GM12878 (cell line): ENCODE results near the gene CNDP1. TPM values are rescaled to one million over a fixed set of nuclear protein-coding genes. Genes with fewer than 3 reads are reported as not detected.

Experiments used
- ATAC-seq: fragments of 200-7000 bp; cut with Tn5 transposase; 3 replicates; pipeline ENCODE4 v1.9.1; 2020; ENCODE audit warnings: mild to moderate bottlenecking, moderate library complexity
- BruUV-seq: library from RNA; stranded (reverse); fragments of 400-500 nt; replicated peaks from 2 replicates; lab custom pipeline; 2021; lab: Mats Ljungman, UMichigan
- CTCF ChIA-PET: fragments of 300-600 bp; sonication (Branson Sonifier 250); formaldehyde crosslinking; extraction: SDS; loops from one replicate; lab custom pipeline; 2021; ENCODE audit warnings: inconsistent platforms; lab: Yijun Ruan, JAX
- POLR2A ChIA-PET: fragments of 350-600 bp; formaldehyde crosslinking; extraction: SDS; loops from one replicate; lab custom pipeline; 2021; ENCODE audit warnings: inconsistent platforms; lab: Charles Lee
- RAD21 ChIA-PET: fragments of 300-600 bp; sonication (Branson Sonifier 250); formaldehyde crosslinking; loops from one replicate; lab custom pipeline; 2023; ENCODE audit warnings: antibody characterized with exemption; ENCODE audit not compliant: unreplicated experiment; lab: Charles Lee
- SMC1A ChIA-PET: fragments of 300-600 bp; sonication (Branson Sonifier 250); formaldehyde crosslinking; loops from one replicate; lab custom pipeline; 2023; ENCODE audit not compliant: unreplicated experiment, uncharacterized antibody; lab: Charles Lee
- DNase-seq: peaks from one replicate; pipeline ENCODE4 v3.0.0-alpha.2; 2011; ENCODE audit warnings: low read depth, low spot score
- FAIRE-seq: peaks from 3 replicates; lab custom pipeline; 2011; peaks lifted over from hg19 to GRCh38; lab: Jason Lieb, UNC
- H2AFZ ChIP-seq: 2 replicates; pipeline ENCODE4 v1.6.0; 2011; ENCODE audit warnings: low read depth, low read length, control low read depth; ENCODE audit not compliant: control insufficient read depth
- H3K27ac ChIP-seq: 2 replicates; pipeline ENCODE4 v1.5.1; 2011; ENCODE audit warnings: control low read depth; ENCODE audit not compliant: control insufficient read depth, insufficient read depth
- H3K27me3 ChIP-seq, 2 experiments: replicated peaks in 1 of 2; 2 replicates each; pipeline versions ENCODE4 v1.6.0 to v1.6.1; 2011; ENCODE audit warnings: low read length in 1 of 2; ENCODE audit not compliant: control insufficient read depth in 2 of 2, insufficient read depth in 2 of 2
- H3K36me3 ChIP-seq, 2 experiments: 2 replicates each; pipeline ENCODE4 v1.5.1; 2011; ENCODE audit warnings: low read length in 1 of 2; ENCODE audit not compliant: control insufficient read depth in 2 of 2, insufficient read depth in 2 of 2
- H3K4me1 ChIP-seq: 2 replicates; pipeline ENCODE4 v1.6.1; 2011; ENCODE audit warnings: mild to moderate bottlenecking, low read length, moderate library complexity, mixed read lengths; ENCODE audit not compliant: control insufficient read depth, insufficient read depth
- H3K4me2 ChIP-seq: 2 replicates; pipeline ENCODE4 v1.6.0; 2011; ENCODE audit warnings: control low read depth; ENCODE audit not compliant: control insufficient read depth, insufficient read depth
- H3K4me3 ChIP-seq: fragments of 200-600 bp; sonication (generic); 2 replicates; pipeline ENCODE4 v1.5.1; 2016
- H3K79me2 ChIP-seq: 2 replicates; pipeline ENCODE4 v1.6.0; 2011; ENCODE audit warnings: low read length; ENCODE audit not compliant: control insufficient read depth, insufficient read depth
- H3K9ac ChIP-seq: 2 replicates; pipeline ENCODE4 v1.8.0; 2011; ENCODE audit warnings: low read length, control low read depth, mixed read lengths; ENCODE audit not compliant: control insufficient read depth, insufficient read depth
- H3K9me3 ChIP-seq: replicated peaks from 3 replicates; pipeline ENCODE4 v1.5.1; 2011; ENCODE audit warnings: mild to moderate bottlenecking, low read length; ENCODE audit not compliant: control insufficient read depth, insufficient read depth
- H4K20me1 ChIP-seq: 2 replicates; pipeline ENCODE4 v1.6.0; 2011; ENCODE audit not compliant: control insufficient read depth, insufficient read depth
- CEBPB ChIP-seq, 2 experiments: fragments of 150-350 bp in 1 of 2; IDR thresholded peaks; 2 replicates each; pipeline ENCODE4 v1.6.1; 2012 to 2014; ENCODE audit warnings: low read depth in 2 of 2, low read length in 2 of 2, borderline replicate concordance in 1 of 2, inconsistent platforms in 1 of 2
- ETV6 ChIP-seq, 2 experiments: fragments of 450-650 bp in 1 of 2; IDR thresholded peaks in 1 of 2; conservative IDR thresholded peaks in 1 of 2; 2 replicates each; pipeline ENCODE4 v1.6.1; 2014; ENCODE audit warnings: antibody characterized with exemption in 1 of 2, borderline replicate concordance in 1 of 2, low read depth in 1 of 2, mild to moderate bottlenecking in 1 of 2, moderate library complexity in 1 of 2
- FOS ChIP-seq: IDR thresholded peaks from 3 replicates; pipeline ENCODE4 v1.6.1; 2011; ENCODE audit warnings: borderline replicate concordance; ENCODE audit not compliant: insufficient read length; ENCODE audit errors: extremely low read depth
- FOXM1 ChIP-seq: IDR thresholded peaks from 2 replicates; pipeline ENCODE4 v1.6.1; 2012; ENCODE audit warnings: low read depth, mild to moderate bottlenecking, inconsistent platforms, low read length, moderate library complexity
- HDAC6 ChIP-seq: fragments of 200-600 bp; sonication (generic); IDR thresholded peaks from one replicate; pipeline ENCODE4 v1.8.0; 2017; ENCODE audit warnings: antibody characterized with exemption; ENCODE audit not compliant: unreplicated experiment
- NBN ChIP-seq: fragments of 450-650 bp; IDR thresholded peaks from 2 replicates; pipeline ENCODE4 v1.6.1; 2016
- NFXL1 ChIP-seq: fragments of 450-650 bp; IDR thresholded peaks from 2 replicates; pipeline ENCODE4 v1.6.1; 2017; ENCODE audit warnings: antibody characterized with exemption, mild to moderate bottlenecking, borderline replicate concordance
- RAD51 ChIP-seq: fragments of 450-650 bp; IDR thresholded peaks from 2 replicates; pipeline ENCODE4 v1.6.1; 2016; ENCODE audit warnings: moderate library complexity, mild to moderate bottlenecking, inconsistent platforms
- RCOR1 ChIP-seq: conservative IDR thresholded peaks from 2 replicates; pipeline ENCODE4 v1.6.1; 2012; ENCODE audit warnings: low read depth, low read length, improper control_type of control experiment
- SP1 ChIP-seq: IDR thresholded peaks from one replicate; pipeline ENCODE4 v1.6.1; 2011; ENCODE audit warnings: low read depth, low read length
- SPI1 ChIP-seq: IDR thresholded peaks from 2 replicates; pipeline ENCODE4 v1.6.1; 2011; ENCODE audit warnings: low read depth, mild to moderate bottlenecking, low read length, moderate library complexity, borderline replicate concordance; ENCODE audit not compliant: insufficient read depth
- SRF ChIP-seq, 2 experiments: IDR thresholded peaks; 2 replicates each; pipeline ENCODE4 v1.6.1; 2011; ENCODE audit warnings: low read depth in 2 of 2, low read length in 2 of 2, mild to moderate bottlenecking in 1 of 2, moderate library complexity in 1 of 2
- STAT1 ChIP-seq: fragments of 450-650 bp; conservative IDR thresholded peaks from 2 replicates; pipeline ENCODE4 v1.6.1; 2014; ENCODE audit warnings: antibody characterized with exemption, mild to moderate bottlenecking
- ZBED1 ChIP-seq: IDR thresholded peaks from 2 replicates; pipeline ENCODE4 v1.6.1; 2016; ENCODE audit warnings: borderline replicate concordance
- ZNF217 ChIP-seq: fragments of 450-650 bp; IDR thresholded peaks from 2 replicates; pipeline ENCODE4 v1.6.1; 2017; ENCODE audit warnings: antibody characterized with exemption, mild to moderate bottlenecking
- ZNF384 ChIP-seq: IDR thresholded peaks from 2 replicates; pipeline ENCODE4 v1.6.1; 2012; ENCODE audit warnings: low read depth, mild to moderate bottlenecking, low read length, improper control_type of control experiment, borderline replicate concordance
- ZNF622 ChIP-seq: fragments of 450-650 bp; IDR thresholded peaks from 2 replicates; pipeline ENCODE4 v1.6.1; 2017; ENCODE audit warnings: mild to moderate bottlenecking, inconsistent platforms
- ZNF687 ChIP-seq: fragments of 450-650 bp; IDR thresholded peaks from 2 replicates; pipeline ENCODE4 v1.6.1; 2017; ENCODE audit warnings: mild to moderate bottlenecking, moderate library complexity
- WGBS: methylation state at CpG from one replicate; pipeline ENCODE4 v1.1.6; 2016; ENCODE audit warnings: low lambda C conversion rate; ENCODE audit not compliant: insufficient replicate concordance, insufficient coverage; ENCODE audit errors: missing lambda C conversion rate; 5-methylcytosine and 5-hydroxymethylcytosine counted together
- in situ Hi-C: fragments of 300-500 bp; cut with MboI; formaldehyde crosslinking; loops from 9 replicates; pipeline ENCODE4 v1.14.3; 2018; ENCODE audit warnings: mixed read lengths
- intact Hi-C: fragments of 100-400 bp; cut with micrococcal nuclease; formaldehyde crosslinking; loops from one replicate; pipeline ENCODE4 v1.14.2; 2022; ENCODE audit not compliant: unreplicated experiment
- polyA plus RNA-seq, 11 experiments: library from polyadenylated mRNA; depleted of rRNA in 4 of 11; unstranded in 6 of 11; stranded (reverse) in 5 of 11; fragments of >200 nt; fragmentation: Nextera tagmentation in 4 of 11; fragmentation: Illumina TruSeq in 1 of 11; extraction: Ambion mirVana in 4 of 11; extraction: Trizol in 1 of 11; gene quantifications; 1 replicate in 1 of 11; 2 replicates in 10 of 11; pipeline versions ENCODE4 v1.2.1 to v1.2.3, GENCODE V29; 2011 to 2016; ENCODE audit warnings: inconsistent platforms in 2 of 11, missing spikeins in 2 of 11, low read depth in 1 of 11
- total RNA-seq, 4 experiments: library from RNA; depleted of rRNA in 3 of 4; stranded (reverse); fragments of >200 nt in 3 of 4; fragmentation: Illumina TruSeq in 1 of 4; extraction: Trizol in 1 of 4; gene quantifications; 2 replicates each; pipeline versions ENCODE4 v1.2.1 to v1.2.3, GENCODE V29; 2013 to 2021
- TF ChIP-seq, protein P1 (sequence below): fragments of 450-650 bp; IDR thresholded peaks from 2 replicates; pipeline ENCODE4 v1.6.1; 2014; ENCODE audit warnings: mild to moderate bottlenecking

The CNDP1 gene
- total and polyA plus RNA-seq, 10 of the 15 experiments (the other 5 are each of a cell fraction or from before 2014, with no cell fraction given), result 0.04 to 0.05 TPM; not detected in 8

DNA sequence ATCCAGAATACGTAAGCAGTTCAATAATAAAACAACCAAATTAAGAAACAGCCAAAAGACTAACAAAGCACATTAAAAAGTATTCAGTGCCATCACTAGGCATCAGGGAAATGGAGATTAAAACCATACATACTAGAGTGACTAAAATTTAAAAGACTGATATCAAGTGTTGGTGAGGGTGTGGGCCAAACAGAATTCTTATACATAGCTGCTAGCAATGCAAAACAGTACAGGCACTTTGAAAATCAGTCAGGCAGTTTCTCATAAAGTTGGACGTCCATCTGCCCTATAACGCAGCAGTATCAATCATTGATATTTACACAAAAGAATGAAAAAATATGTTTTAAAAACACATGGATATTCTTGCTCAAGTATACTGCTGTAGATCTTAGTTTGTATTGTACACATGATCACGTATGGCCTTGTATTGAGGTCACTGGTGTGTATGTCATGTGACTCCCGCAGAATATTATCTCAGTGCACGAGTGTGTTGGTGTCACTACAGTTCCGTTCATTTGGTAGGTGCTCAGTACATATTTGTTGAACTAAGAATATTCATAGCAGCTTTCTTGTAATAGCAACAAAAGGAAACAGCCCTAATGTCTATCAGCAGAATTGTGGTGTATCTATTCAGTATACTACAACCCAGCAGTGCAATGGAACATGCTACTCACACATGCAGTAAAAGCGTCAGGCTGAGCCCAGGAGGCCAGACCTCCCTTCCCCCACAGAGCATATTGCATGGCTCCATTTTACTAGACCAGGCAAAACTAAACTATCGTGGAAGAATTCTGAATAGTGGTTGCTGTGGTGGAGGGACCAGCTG, 92.0 kb downstream of the CNDP1 start (continued):
- TF ChIP-seq, protein P1, sequence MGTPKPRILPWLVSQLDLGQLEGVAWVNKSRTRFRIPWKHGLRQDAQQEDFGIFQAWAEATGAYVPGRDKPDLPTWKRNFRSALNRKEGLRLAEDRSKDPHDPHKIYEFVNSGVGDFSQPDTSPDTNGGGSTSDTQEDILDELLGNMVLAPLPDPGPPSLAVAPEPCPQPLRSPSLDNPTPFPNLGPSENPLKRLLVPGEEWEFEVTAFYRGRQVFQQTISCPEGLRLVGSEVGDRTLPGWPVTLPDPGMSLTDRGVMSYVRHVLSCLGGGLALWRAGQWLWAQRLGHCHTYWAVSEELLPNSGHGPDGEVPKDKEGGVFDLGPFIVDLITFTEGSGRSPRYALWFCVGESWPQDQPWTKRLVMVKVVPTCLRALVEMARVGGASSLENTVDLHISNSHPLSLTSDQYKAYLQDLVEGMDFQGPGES, result no peak
- TF ChIP-seq STAT1 (no peak), RCOR1 (no peak), SRF (IDR thresholded peaks at IDR 0.05; ENCODE audit: low read depth in 2 of 2, low read length in 2 of 2) (no peak), RAD51 (no peak), ZNF217 (no peak), CEBPB (IDR thresholded peaks at IDR 0.05; ENCODE audit: borderline replicate concordance in 1 of 2, low read depth in 2 of 2, low read length in 2 of 2) (no peak)

DNA sequence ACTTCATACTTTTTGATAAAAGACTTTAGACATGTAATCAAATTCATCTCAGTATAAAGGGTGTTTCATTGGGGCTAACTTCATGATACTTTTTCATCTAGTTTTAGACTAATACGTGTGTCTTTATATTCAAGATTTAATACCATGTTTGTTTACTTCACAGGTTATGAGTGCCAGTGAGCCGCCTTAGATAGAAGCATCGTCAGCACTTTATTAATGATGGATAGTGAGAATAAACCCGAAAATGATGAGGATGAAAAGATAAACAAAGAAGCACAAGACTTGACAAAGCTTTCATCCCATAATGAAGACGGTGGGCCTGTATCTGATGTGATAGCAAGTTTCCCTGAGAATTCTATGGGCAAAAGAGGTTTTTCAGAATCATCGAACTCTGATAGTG, 96.5 kb downstream of the CNDP1 start:
- no peak for ATAC-seq
- WGBS, result 83% methylated on average over 6 of the region's 6 CpGs
- intact Hi-C loops (no loop called here), in situ Hi-C loops (loop anchor here (25.0 kb wide), 1 partner anchor 1731 kb away; no protein-coding TSS in a partner anchor)
- no TSS peak for BruUV-seq
- DNase-seq, result no peak
- no peaks in the 10 kb centered on the region for H3K4me1 ChIP-seq
- H3K9ac ChIP-seq, result no peak overlapping the region
- ChIA-PET CTCF (no interaction called here), POLR2A (no interaction called here), SMC1A (no interaction called here), RAD21 (no interaction called here)
- H3K4me2 ChIP-seq, result no peak overlapping the region
- FAIRE-seq, result no peak
- H3K9me3 ChIP-seq, result no peaks in the 10 kb centered on the region
- no peaks in the 10 kb centered on the region for H3K27me3 ChIP-seq
- H3K4me3 ChIP-seq, result no peak overlapping the region
- H2AFZ ChIP-seq, result no peak overlapping the region
- H3K27ac ChIP-seq, result no peak overlapping the region
- no peaks in the 10 kb centered on the region for H4K20me1 ChIP-seq
- H3K36me3 ChIP-seq, result peaks cover 3 to 12% of the 10 kb centered on the region in 2 experiments
- H3K79me2 ChIP-seq, result no peaks in the 10 kb centered on the region; the same call in 1 of the 2 replicates
- TF ChIP-seq ETV6 (conservative IDR thresholded peaks at IDR 0.05 in 1 of 2, IDR thresholded peaks at IDR 0.05 in 1 of 2; ENCODE audit: borderline replicate concordance in 1 of 2, low read depth in 1 of 2) (no peak), HDAC6 (no peak), NBN (no peak), SPI1 (no peak), FOXM1 (no peak), ZNF384 (no peak), ZNF687 (no peak), NFXL1 (no peak), FOS (no peak), ZBED1 (no peak), ZNF622 (no peak), SP1 (no peak)
